Measurements from ENCODE around the gene TEX55. TPM values are rescaled to one million over a fixed set of nuclear protein-coding genes. Genes with fewer than 3 reads are reported as not detected.

The TEX55 gene
- total RNA-seq, 1 donor from 2014 or later, result not detected

- intact Hi-C loops (cut with DNase I), result no loop called here
- no peaks in the 10 kb centered on the region for H3K4me1 ChIP-seq
- DNase-seq (ENCODE audit: low spot score in 2 of 2), result no peak
- no peaks in the 10 kb centered on the region for H3K27me3 ChIP-seq
- no peaks in the 10 kb centered on the region for H3K36me3 ChIP-seq
- H3K4me3 ChIP-seq, result no peak overlapping the region
- TF ChIP-seq CTCF (IDR thresholded peaks at IDR 0.05), result no peak
- H3K27ac ChIP-seq, result no peak overlapping the region
- H3K9me3 ChIP-seq, result no peaks in the 10 kb centered on the region
Observed at GRCh38 chr3:119140466-119140865, 5.5 kb upstream of the TEX55 start.

GRCh38 chr3:119145128-119145499 lies 851 bp upstream of the TEX55 start:
- Histone ChIP-seq H3K4me3 (no peak overlapping the region), H3K27me3 (no peaks in the 10 kb centered on the region), H3K9me3 (no peaks in the 10 kb centered on the region), H3K27ac (no peak overlapping the region), H3K36me3 (no peaks in the 10 kb centered on the region), H3K4me1 (no peaks in the 10 kb centered on the region)
- TF ChIP-seq CTCF (IDR thresholded peaks at IDR 0.05), result no peak
- no peak for DNase-seq (ENCODE audit: low spot score in 2 of 2)
- intact Hi-C loops (cut with DNase I), result no loop called here

GRCh38 chr3:119146578-119147375 lies 812 bp downstream of the TEX55 start:
- H3K36me3 ChIP-seq, result no peaks in the 10 kb centered on the region
- no peaks in the 10 kb centered on the region for H3K9me3 ChIP-seq
- TF ChIP-seq CTCF (IDR thresholded peaks at IDR 0.05), result no peak
- H3K27me3 ChIP-seq, result no peaks in the 10 kb centered on the region
- H3K4me3 ChIP-seq, result no peak overlapping the region
- no peaks in the 10 kb centered on the region for H3K4me1 ChIP-seq
- DNase-seq (ENCODE audit: low spot score in 2 of 2), result no peak
- intact Hi-C loops (cut with DNase I), result no loop called here
- no peak overlapping the region for H3K27ac ChIP-seq

- H3K36me3 ChIP-seq, result no peaks in the 10 kb centered on the region
- no peak overlapping the region for H3K4me3 ChIP-seq
- no peak for TF ChIP-seq CTCF (IDR thresholded peaks at IDR 0.05)
- no peak overlapping the region for H3K27ac ChIP-seq
- H3K27me3 ChIP-seq, result no peaks in the 10 kb centered on the region
- intact Hi-C loops (cut with DNase I), result no loop called here
- DNase-seq (ENCODE audit: low spot score in 2 of 2), result no peak
- H3K9me3 ChIP-seq, result no peaks in the 10 kb centered on the region
- H3K4me1 ChIP-seq, result no peaks in the 10 kb centered on the region
Observed at GRCh38 chr3:119147494-119147893, 1.5 kb downstream of the TEX55 start.

- H3K4me1 ChIP-seq, result no peaks in the 10 kb centered on the region
- intact Hi-C loops (cut with DNase I), result no loop called here
- no peak for DNase-seq (ENCODE audit: low spot score in 2 of 2)
- no peak overlapping the region for H3K27ac ChIP-seq
- H3K9me3 ChIP-seq, result peaks cover 0 to 4% of the 10 kb centered on the region in 2 donors
- H3K27me3 ChIP-seq, result no peaks in the 10 kb centered on the region
- TF ChIP-seq CTCF (IDR thresholded peaks at IDR 0.05), result no peak
- H3K36me3 ChIP-seq, result no peaks in the 10 kb centered on the region
- H3K4me3 ChIP-seq, result no peak overlapping the region
Observed at GRCh38 chr3:119148493-119149180, 2.7 kb downstream of the TEX55 start.
